Lower leg skin (tissue), 3 donors: Measurements from ENCODE around the gene CD82.

Experiments
- CTCF ChIP-seq, 3 donors: fragments of 450-650 bp; IDR thresholded peaks; one replicate each; pipeline ENCODE4 v1.5.1; 2016; ENCODE audit warnings: antibody characterized with exemption in 3 of 3, mild to moderate bottlenecking in 3 of 3, moderate library complexity in 2 of 3
- POLR2A ChIP-seq, 2 donors: fragments of 450-650 bp; IDR thresholded peaks; one replicate each; pipeline ENCODE4 v1.6.1; 2016 to 2017; ENCODE audit warnings: antibody characterized with exemption in 2 of 2, mild to moderate bottlenecking in 1 of 2, moderate library complexity in 1 of 2

GRCh38 chr11:44575962-44576361 lies 10.5 kb downstream of the CD82 start:
- TF ChIP-seq CTCF (IDR thresholded peaks at IDR 0.05), result no peak
- no peak for TF ChIP-seq POLR2A (IDR thresholded peaks at IDR 0.05)
